Kidney (tissue), 14 donors: Measurements from ENCODE around the gene CBFA2T3. TPM values are rescaled to one million over a fixed set of nuclear protein-coding genes. Genes with fewer than 3 reads are reported as not detected.
"Not testable (repeated sequence)": the region's sequence is repeated elsewhere in the genome, so short reads cannot be mapped to it uniquely, and the experiment has no call there.

ENCODE experiments used
- DNase-seq, 5 donors: peaks; one replicate each; pipeline ENCODE4 v3.0.0-alpha.2; 2013 to 2020
- FAIRE-seq: peaks from 2 replicates; lab custom pipeline; 2012; peaks lifted over from hg19 to GRCh38; lab: Jason Lieb, UNC
- H3K27ac ChIP-seq, 2 donors: one replicate each; pipeline ENCODE4 v1.7.0; 2013; ENCODE audit warnings: low read depth in 2 of 2, low read length in 2 of 2, inconsistent platforms in 1 of 2
- H3K27me3 ChIP-seq: one replicate; pipeline ENCODE4 v1.7.1; 2013; ENCODE audit warnings: low read length, inconsistent platforms; ENCODE audit not compliant: control insufficient read depth, insufficient read depth
- H3K36me3 ChIP-seq, 3 donors: one replicate each; pipeline versions ENCODE4 v1.7.0 to v1.7.1; 2013; ENCODE audit warnings: low read length in 3 of 3, control low read depth in 1 of 3, inconsistent platforms in 1 of 3; ENCODE audit not compliant: insufficient read depth in 3 of 3, control insufficient read depth in 2 of 3
- H3K4me1 ChIP-seq, 3 donors: one replicate each; pipeline versions ENCODE4 v1.7.0 to v1.7.1; 2013; ENCODE audit warnings: low read length in 3 of 3, inconsistent platforms in 1 of 3, low read depth in 1 of 3; ENCODE audit not compliant: control insufficient read depth in 2 of 3, insufficient read depth in 2 of 3
- H3K4me3 ChIP-seq, 3 donors: one replicate each; pipeline versions ENCODE4 v1.7.0 to v1.8.1; 2013; ENCODE audit warnings: low read length in 3 of 3, control low read depth in 1 of 3, inconsistent platforms in 1 of 3
- H3K9ac ChIP-seq, 3 donors: one replicate each; pipeline versions ENCODE4 v1.7.0 to v1.7.1; 2013; ENCODE audit warnings: low read length in 3 of 3, control low read depth in 1 of 3, inconsistent platforms in 1 of 3
- H3K9me3 ChIP-seq, 3 donors: one replicate each; pipeline versions ENCODE4 v1.7.0 to v1.7.1; 2013; ENCODE audit warnings: low read length in 3 of 3, control low read depth in 1 of 3, inconsistent platforms in 1 of 3; ENCODE audit not compliant: control insufficient read depth in 2 of 3, insufficient read depth in 1 of 3
- intact Hi-C: fragments of 100-400 bp; cut with DNase I; formaldehyde crosslinking; loops from one replicate; pipeline ENCODE4 v1.11.1; 2022
- polyA plus RNA-seq: library from polyadenylated mRNA; stranded (reverse); fragments of 350-450 nt; fragmentation: Illumina TruSeq; extraction: RNeasy Lipid Tissue Mini Kit (QIAGEN cat#74804); gene quantifications from one replicate; pipeline ENCODE4 v1.2.3, GENCODE V29; 2014; ENCODE audit warnings: low read depth, low replicate concordance; ENCODE audit not compliant: insufficient read depth
- total RNA-seq: library from RNA; stranded (reverse); fragmentation: NEBNext Ultra II Directional; extraction: Animal tissue kit (Norgen Biotek cat#: 25700); gene quantifications from one replicate; pipeline ENCODE4 v1.2.1, GENCODE V29; 2021
- TF ChIP-seq, protein P1 (sequence below): IDR thresholded peaks from 3 replicates; pipeline ENCODE4 v1.5.1; 2012; ENCODE audit warnings: mild to moderate bottlenecking, moderate library complexity, borderline replicate concordance; ENCODE audit not compliant: insufficient read depth; ENCODE audit errors: extremely low read depth
- donor health status: control.
- donor health status: control.
- donor health status: control.
- donor health status: control.
- donor health status: control.
- donor health status: DM: yes; HTN: yes; CAD: no.
- donor health status: Normal renal cell carcinoma (clear cell type).

CBFA2T3 gene
- total and polyA plus RNA-seq, 2 donors from 2014 or later: 0.75 to 8.0 TPM

DNA sequence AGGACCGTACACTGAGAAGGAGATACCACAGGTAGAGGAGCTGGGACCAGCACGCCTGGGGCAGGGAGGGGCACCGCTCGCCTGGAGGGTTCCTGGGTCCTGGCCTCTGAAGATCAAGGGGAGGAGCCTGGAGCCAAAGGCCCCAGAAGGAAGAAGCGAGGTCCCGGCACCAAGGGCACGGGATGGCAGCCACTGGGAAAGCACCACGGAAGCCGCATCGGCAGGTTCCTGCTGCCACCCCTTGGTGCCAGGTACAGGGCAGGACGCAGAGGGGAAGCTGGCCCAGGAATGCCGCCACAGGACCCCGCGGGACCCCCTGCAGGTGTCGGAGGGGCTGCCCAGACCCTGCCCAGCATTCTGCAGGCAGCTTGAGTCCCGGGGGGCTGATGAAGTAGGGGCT lies 42.5 kb upstream of the CBFA2T3 start:
- H3K27me3 ChIP-seq: no peaks in the 10 kb centered on the region
- H3K36me3 ChIP-seq: no peaks in the 10 kb centered on the region
- H3K4me3 ChIP-seq: no peak overlapping the region
- FAIRE-seq: no peak
- TF ChIP-seq, protein P1, sequence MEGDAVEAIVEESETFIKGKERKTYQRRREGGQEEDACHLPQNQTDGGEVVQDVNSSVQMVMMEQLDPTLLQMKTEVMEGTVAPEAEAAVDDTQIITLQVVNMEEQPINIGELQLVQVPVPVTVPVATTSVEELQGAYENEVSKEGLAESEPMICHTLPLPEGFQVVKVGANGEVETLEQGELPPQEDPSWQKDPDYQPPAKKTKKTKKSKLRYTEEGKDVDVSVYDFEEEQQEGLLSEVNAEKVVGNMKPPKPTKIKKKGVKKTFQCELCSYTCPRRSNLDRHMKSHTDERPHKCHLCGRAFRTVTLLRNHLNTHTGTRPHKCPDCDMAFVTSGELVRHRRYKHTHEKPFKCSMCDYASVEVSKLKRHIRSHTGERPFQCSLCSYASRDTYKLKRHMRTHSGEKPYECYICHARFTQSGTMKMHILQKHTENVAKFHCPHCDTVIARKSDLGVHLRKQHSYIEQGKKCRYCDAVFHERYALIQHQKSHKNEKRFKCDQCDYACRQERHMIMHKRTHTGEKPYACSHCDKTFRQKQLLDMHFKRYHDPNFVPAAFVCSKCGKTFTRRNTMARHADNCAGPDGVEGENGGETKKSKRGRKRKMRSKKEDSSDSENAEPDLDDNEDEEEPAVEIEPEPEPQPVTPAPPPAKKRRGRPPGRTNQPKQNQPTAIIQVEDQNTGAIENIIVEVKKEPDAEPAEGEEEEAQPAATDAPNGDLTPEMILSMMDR: no peak
- peak in 1 of 5 donors; percentile 62 for DNase-seq
- H3K9me3 ChIP-seq: no peaks in the 10 kb centered on the region
- H3K4me1 ChIP-seq: no peaks in the 10 kb centered on the region
- intact Hi-C loops: no loop called here
- H3K9ac ChIP-seq: no peak overlapping the region
- no peak overlapping the region for H3K27ac ChIP-seq

DNA sequence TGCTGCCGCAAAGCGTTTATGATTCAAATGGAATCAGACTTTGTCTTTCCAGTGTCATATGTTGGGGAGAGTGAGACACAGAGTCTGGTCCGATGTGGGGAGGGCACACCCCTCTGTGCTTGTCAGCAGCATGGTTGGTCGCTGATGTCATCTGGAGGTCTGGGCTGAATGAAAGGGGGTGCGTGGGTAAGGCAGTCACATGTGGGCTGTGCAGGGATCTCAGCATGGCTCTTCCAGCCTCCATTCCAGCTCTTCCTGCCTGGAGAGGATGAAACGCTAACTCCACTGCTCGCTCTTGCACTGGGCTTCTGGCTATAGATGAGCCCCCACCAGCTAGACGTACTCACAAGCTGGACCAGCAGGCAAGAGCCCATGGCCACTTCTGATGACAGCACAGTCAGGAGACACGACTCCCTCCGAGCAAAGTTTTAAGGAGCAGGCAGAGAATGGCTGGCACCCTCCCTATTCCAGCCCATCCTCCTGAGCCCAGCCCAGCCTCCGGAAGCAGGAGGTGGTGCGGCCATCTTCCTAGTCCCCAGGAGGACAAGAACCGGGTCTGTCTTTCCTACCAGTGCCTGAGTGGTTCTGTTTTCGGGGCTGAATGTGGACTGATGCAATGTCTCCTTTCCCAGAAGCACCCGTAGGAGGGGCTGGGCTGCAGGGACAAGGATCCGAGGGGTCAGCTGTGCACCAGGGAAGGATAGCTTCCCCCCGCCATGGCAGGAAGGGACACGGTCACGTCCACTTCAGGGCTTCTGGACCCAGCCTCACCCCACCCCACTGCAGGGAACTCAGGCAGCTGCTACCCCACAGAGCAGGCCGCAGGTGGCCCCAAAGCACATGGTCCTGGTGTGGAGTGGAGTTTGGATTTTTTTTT lies 41.5 kb upstream of the CBFA2T3 start:
- intact Hi-C loops: no loop called here
- Histone ChIP-seq H3K4me3 (no peak overlapping the region), H3K9ac (no peak overlapping the region), H3K36me3 (no peaks in the 10 kb centered on the region), H3K27me3 (no peaks in the 10 kb centered on the region), H3K27ac (no peak overlapping the region), H3K9me3 (no peaks in the 10 kb centered on the region), H3K4me1 (no peaks in the 10 kb centered on the region)
- FAIRE-seq (no peak), DNase-seq (peak in 1 of 5 donors; percentile 59)
- TF ChIP-seq, protein P1: no peak

DNA sequence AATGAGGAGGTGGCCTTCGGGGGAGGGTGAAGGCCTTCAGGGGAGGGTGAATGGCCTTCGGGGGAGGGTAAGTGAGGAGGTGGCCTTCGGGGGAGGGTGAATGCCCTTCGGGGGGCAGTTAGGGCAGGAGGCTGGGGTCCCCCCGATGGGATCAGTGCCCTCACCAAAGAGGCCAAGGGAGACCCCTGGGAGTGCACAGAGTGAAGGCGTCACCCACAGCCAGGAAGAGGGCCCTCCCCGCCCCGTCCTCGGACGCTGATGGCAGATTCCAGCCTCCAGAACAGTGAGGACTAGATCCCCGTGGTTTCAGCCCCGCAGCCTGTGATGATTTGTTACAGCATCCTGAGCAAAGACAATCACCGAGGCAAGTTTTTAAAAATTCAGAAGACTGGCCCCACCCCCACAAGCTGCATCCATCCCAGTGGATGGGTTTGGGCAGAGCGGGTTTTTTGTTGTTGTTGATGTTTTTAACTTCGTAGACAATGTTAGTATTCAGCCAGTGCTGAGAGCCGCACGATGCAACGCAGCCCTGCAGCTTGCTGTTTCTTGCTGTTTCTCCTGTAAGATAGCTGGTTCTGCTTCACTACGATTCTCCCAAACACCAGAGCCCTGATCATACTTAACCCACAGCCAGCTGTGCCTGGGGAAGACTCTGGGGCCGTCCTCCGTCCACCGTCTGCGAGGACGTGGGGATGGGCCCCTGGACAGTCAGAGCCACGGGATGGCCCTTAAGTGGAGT lies 40.7 kb upstream of the CBFA2T3 start:
- H3K9ac ChIP-seq: no peak overlapping the region

DNA sequence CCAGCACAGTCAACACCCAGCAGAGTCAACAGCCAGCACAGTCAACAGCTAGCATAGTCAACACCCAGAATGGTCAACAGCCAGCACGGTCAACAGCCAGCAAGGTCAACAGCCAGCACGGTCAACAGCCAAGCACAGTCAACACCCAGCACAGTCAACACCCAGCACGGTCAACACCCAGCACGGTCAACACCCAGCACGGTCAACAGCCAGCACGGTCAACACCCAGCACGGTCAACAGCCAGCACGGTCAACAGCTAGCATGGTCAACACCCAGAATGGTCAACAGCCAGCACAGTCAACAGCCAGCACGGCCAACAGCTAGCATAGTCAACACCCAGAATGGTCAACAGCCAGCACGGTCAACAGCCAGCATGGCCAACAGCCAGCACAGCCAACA lies 39.6 kb upstream of the CBFA2T3 start:
- peak in 1 of 5 donors; percentile 43 for DNase-seq
- intact Hi-C loops, H3K27ac ChIP-seq: not testable (repeated sequence)

More for the DNA sequence above, 40.7 kb upstream of the CBFA2T3 start:
- Histone ChIP-seq H3K4me3 (no peak overlapping the region), H3K36me3 (no peaks in the 10 kb centered on the region), H3K27me3 (no peaks in the 10 kb centered on the region), H3K9me3 (no peaks in the 10 kb centered on the region), H3K4me1 (no peaks in the 10 kb centered on the region), H3K27ac (no peak overlapping the region)
- intact Hi-C loops: no loop called here
- TF ChIP-seq, protein P1: no peak
- FAIRE-seq (no peak), DNase-seq (peak in 1 of 5 donors; percentile 55)

More for the DNA sequence above, 39.6 kb upstream of the CBFA2T3 start:
- not testable (repeated sequence) for FAIRE-seq, H3K4me3 ChIP-seq, H3K9me3 ChIP-seq, H3K9ac ChIP-seq, H3K4me1 ChIP-seq, H3K36me3 ChIP-seq, H3K27me3 ChIP-seq
